Mucosa of descending colon (tissue), 3 donors: ENCODE results near the gene PRM3. TPM values are rescaled to one million over a fixed set of nuclear protein-coding genes. Genes with fewer than 3 reads are reported as not detected.

Experiments used
- ATAC-seq: fragments of 200-7000 bp; cut with Tn5 transposase; one replicate; pipeline ENCODE4 v1.9.1; 2020; ENCODE audit warnings: mild to moderate bottlenecking, moderate library complexity
- DNase-seq, 3 donors: peaks; one replicate each; pipeline ENCODE4 v3.0.0-alpha.2; 2020
- H3K36me3 ChIP-seq: fragments of 200-600 bp; one replicate; pipeline ENCODE4 v1.8.0; 2021; ENCODE audit warnings: low read depth, mild to moderate bottlenecking
- H3K4me1 ChIP-seq: fragments of 200-600 bp; one replicate; pipeline ENCODE4 v1.8.0; 2021; ENCODE audit warnings: low read depth, mild to moderate bottlenecking
- H3K4me3 ChIP-seq: fragments of 200-600 bp; one replicate; pipeline ENCODE4 v1.8.0; 2021; ENCODE audit warnings: mild to moderate bottlenecking
- H3K9me3 ChIP-seq: fragments of 200-600 bp; one replicate; pipeline ENCODE4 v1.8.0; 2021; ENCODE audit warnings: mild to moderate bottlenecking
- intact Hi-C, 2 donors: fragments of 100-400 bp; cut with DNase I in 1 of 2; cut with micrococcal nuclease in 1 of 2; formaldehyde crosslinking; loops; one replicate each; pipeline versions ENCODE4 v1.11.0 to v1.11.1; 2022; cut with DNase I, micrococcal nuclease
- total RNA-seq, 3 donors: library from RNA; stranded (reverse); fragmentation: NEBNext Ultra II Directional in 2 of 3; extraction: Animal tissue kit (Norgen Biotek cat#: 25700) in 2 of 3; gene quantifications; one replicate each; pipeline versions ENCODE4 v1.2.1 to v1.2.4, GENCODE V29; 2021 to 2023
- TF ChIP-seq, protein P1 (sequence below): fragments of 200-600 bp; IDR thresholded peaks from one replicate; pipeline ENCODE4 v1.8.0; 2022; ENCODE audit warnings: antibody characterized with exemption, mild to moderate bottlenecking
- donor health status: DM: no; HTN: no; CAD: no; lungs with moderate emphysema.
- donor health status: DM: no; HTN: no; CAD: no.
- donor health status: DM: no; HTN: yes; CAD: no.

Gene PRM3
- total RNA-seq, 3 donors from 2014 or later, result not detected

- Histone ChIP-seq H3K4me1 (no peaks in the 10 kb centered on the region), H3K36me3 (no peaks in the 10 kb centered on the region), H3K9me3 (no peaks in the 10 kb centered on the region), H3K4me3 (no peak overlapping the region)
- no peak for ATAC-seq
- intact Hi-C loops, result no loop called here
- no peak for DNase-seq
- TF ChIP-seq, protein P1, sequence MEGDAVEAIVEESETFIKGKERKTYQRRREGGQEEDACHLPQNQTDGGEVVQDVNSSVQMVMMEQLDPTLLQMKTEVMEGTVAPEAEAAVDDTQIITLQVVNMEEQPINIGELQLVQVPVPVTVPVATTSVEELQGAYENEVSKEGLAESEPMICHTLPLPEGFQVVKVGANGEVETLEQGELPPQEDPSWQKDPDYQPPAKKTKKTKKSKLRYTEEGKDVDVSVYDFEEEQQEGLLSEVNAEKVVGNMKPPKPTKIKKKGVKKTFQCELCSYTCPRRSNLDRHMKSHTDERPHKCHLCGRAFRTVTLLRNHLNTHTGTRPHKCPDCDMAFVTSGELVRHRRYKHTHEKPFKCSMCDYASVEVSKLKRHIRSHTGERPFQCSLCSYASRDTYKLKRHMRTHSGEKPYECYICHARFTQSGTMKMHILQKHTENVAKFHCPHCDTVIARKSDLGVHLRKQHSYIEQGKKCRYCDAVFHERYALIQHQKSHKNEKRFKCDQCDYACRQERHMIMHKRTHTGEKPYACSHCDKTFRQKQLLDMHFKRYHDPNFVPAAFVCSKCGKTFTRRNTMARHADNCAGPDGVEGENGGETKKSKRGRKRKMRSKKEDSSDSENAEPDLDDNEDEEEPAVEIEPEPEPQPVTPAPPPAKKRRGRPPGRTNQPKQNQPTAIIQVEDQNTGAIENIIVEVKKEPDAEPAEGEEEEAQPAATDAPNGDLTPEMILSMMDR, result no peak
Observed at GRCh38 chr16:11271610-11272009, 1.8 kb downstream of the PRM3 start.

- Histone ChIP-seq H3K36me3 (no peaks in the 10 kb centered on the region), H3K4me1 (no peaks in the 10 kb centered on the region), H3K9me3 (no peaks in the 10 kb centered on the region), H3K4me3 (no peak overlapping the region)
- TF ChIP-seq, protein P1, result no peak
- intact Hi-C loops, result no loop called here
- ATAC-seq (no peak), DNase-seq (no peak)
Observed at GRCh38 chr16:11270602-11271162, 2.7 kb downstream of the PRM3 start.

DNA sequence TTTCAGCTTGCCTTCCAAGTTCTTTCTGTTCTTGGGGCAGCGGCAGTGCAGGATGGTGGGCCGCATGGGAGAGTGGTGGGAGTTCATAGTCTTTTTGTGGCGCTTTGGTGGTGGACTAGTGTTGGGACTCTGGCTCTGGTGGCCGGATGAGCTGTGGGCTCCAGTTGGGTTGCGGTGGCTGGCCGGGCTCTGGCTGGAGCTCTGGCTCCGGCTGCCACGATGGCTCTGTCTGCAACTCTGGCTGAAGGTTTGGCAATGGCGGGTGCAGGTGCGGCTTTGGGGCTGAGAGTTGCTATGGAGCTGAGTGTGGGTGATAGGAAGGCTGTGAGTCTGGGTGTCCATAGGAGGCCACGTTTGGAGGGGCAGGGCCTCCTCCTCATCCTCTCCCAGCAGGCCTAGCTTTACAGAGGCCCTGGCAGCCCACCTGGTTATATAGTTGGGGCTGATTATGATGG lies 4.5 kb downstream of the PRM3 start, which contains the start of gene TNP2:
Gene TNP2, minus strand, starts transcription at position 405 of the 455 bp plus-strand sequence. Its CDS starts 63 bp downstream, at position 342.
- DNase-seq, result peak in 1 of 3 donors; percentile 13

GRCh38 chr16:11265124-11265523 lies 8.3 kb downstream of the PRM3 start:
- Histone ChIP-seq H3K4me3 (no peak overlapping the region), H3K9me3 (no peaks in the 10 kb centered on the region), H3K4me1 (peaks cover 22% of the 10 kb centered on the region), H3K36me3 (no peaks in the 10 kb centered on the region)
- intact Hi-C loops, result loop anchor here (10.0 kb wide), 2 partner anchors 80 to 90 kb away; partner anchors contain the start of gene RMI2 (in 1 of the 2)
- peak in 1 of 3 donors; percentile 4 for DNase-seq
- ATAC-seq, result no peak
- TF ChIP-seq, protein P1, result no peak

More for the DNA sequence above, 4.5 kb downstream of the PRM3 start, which contains the start of gene TNP2:
- Histone ChIP-seq H3K36me3 (no peaks in the 10 kb centered on the region), H3K4me3 (no peak within 1 kb of the TSS), H3K9me3 (no peaks in the 10 kb centered on the region), H3K4me1 (peaks cover 14% of the 10 kb centered on the region)
- ATAC-seq, result no peak
- TF ChIP-seq, protein P1, result no peak
- intact Hi-C loops, result loop anchor here (10.0 kb wide), 2 partner anchors 76 to 86 kb away; partner anchors contain the start of gene RMI2 (in 1 of the 2)

DNA sequence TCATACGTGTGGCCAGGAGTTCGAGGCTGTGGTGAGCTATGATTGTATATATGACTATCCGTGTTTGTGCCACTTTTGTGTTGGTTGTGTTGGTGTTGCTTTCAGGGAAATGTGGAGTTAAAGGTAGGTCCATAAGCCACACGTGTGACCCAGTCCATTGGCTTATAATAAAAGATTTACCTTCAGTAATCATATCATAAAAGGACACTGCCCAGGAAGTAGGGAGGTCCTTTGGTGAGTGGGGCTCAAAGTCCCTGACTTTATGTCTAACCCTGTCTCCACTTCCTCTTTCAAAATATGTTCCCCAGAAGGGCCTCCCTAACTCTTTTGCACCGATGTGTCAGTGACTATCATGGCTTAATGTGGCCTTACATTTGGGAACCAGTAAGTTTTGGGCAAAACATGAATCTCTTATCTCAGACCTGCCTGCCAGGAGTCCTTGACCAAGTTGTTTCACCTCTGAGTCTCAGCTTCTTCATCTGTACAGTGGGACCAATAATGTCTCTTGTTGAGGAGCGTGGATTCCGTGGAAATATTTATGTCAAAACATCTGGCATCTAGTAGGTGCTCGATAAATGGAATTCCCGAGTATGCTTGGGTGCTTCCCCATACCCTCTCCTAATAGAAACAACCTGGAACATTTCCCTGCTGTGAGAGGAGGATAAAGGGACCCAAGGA lies 9.1 kb downstream of the PRM3 start:
- H3K4me3 ChIP-seq, result no peak overlapping the region
- TF ChIP-seq, protein P1, result no peak
- H3K9me3 ChIP-seq, result no peaks in the 10 kb centered on the region
- intact Hi-C loops, result loop anchor here (10.0 kb wide), 2 partner anchors 81 to 91 kb away; partner anchors contain the start of gene RMI2 (in 1 of the 2)
- ATAC-seq (peak; percentile 84), DNase-seq (no peak)
- H3K4me1 ChIP-seq, result peaks cover 22% of the 10 kb centered on the region
- H3K36me3 ChIP-seq, result no peaks in the 10 kb centered on the region
